Fibroblast of peridontal ligament (primary cell): ENCODE results near the gene KYAT1.
"Not testable (repeated sequence)": the region's sequence is repeated elsewhere in the genome, so short reads cannot be mapped to it uniquely, and the experiment has no call there.

Experiments used
- DNase-seq: peaks from one replicate; pipeline ENCODE4 v3.0.0-alpha.2; 2010; ENCODE audit errors: extremely low read depth

The KYAT1 gene

GRCh38 chr9:128818839-128819715, 62.7 kb downstream of the KYAT1 start:
- no peak for DNase-seq

- DNase-seq = peak; percentile 95
These were observed 63.5 kb downstream of the KYAT1 start, which contains the start of gene ENDOG for GRCh38 chr9:128818099-128818838. ENDOG (plus strand) TSS chr9:128818500; CDS start chr9:128818685, 185 bp downstream.

- no peak for DNase-seq
These were observed 70.9 kb downstream of the KYAT1 start for GRCh38 chr9:128810873-128811272.

GRCh38 chr9:128809831-128810230, 71.9 kb downstream of the KYAT1 start:
- no peak for DNase-seq

- DNase-seq = no peak
These were observed 72.6 kb downstream of the KYAT1 start for GRCh38 chr9:128809036-128809599.

- DNase-seq = no peak
These were observed 73.2 kb downstream of the KYAT1 start for GRCh38 chr9:128808543-128808942.

- no peak for DNase-seq
These were observed 73.9 kb downstream of the KYAT1 start for GRCh38 chr9:128807827-128808226.

- no peak for DNase-seq
These were observed 76.1 kb downstream of the KYAT1 start for GRCh38 chr9:128805661-128806060.

- no peak for DNase-seq
These were observed 79.3 kb downstream of the KYAT1 start for GRCh38 chr9:128802482-128802881.

GRCh38 chr9:128800061-128800460, 81.7 kb downstream of the KYAT1 start:
- no peak for DNase-seq

GRCh38 chr9:128798896-128799295, 82.9 kb downstream of the KYAT1 start:
- no peak for DNase-seq

GRCh38 chr9:128794961-128795360, 86.8 kb downstream of the KYAT1 start:
- DNase-seq = not testable (repeated sequence)

GRCh38 chr9:128792978-128793686, 88.6 kb downstream of the KYAT1 start:
- DNase-seq = no peak

- no peak for DNase-seq
These were observed 89.6 kb downstream of the KYAT1 start for GRCh38 chr9:128792134-128792533.

GRCh38 chr9:128790536-128790935, 91.2 kb downstream of the KYAT1 start:
- no peak for DNase-seq

GRCh38 chr9:128788445-128788844, 93.3 kb downstream of the KYAT1 start:
- DNase-seq = no peak

GRCh38 chr9:128787659-128788058, 94.1 kb downstream of the KYAT1 start:
- peak; percentile 14 for DNase-seq

- peak; percentile 69 for DNase-seq
These were observed 94.8 kb downstream of the KYAT1 start, which contains the start of gene TBC1D13 for GRCh38 chr9:128786681-128787601. TBC1D13 (plus strand) TSS chr9:128787253; CDS start chr9:128787354, 101 bp downstream.

- no peak for DNase-seq
These were observed 96.3 kb downstream of the KYAT1 start for GRCh38 chr9:128785427-128785826.
